Fibroblast of skin of left biceps (primary cell): ENCODE results near the gene GARIN5A.

Source experiments
- DNase-seq, 2 experiments: peaks; one replicate each; pipeline ENCODE4 v3.0.0-alpha.2; 2013; ENCODE audit warnings: low read depth in 2 of 2

The GARIN5A gene

DNA sequence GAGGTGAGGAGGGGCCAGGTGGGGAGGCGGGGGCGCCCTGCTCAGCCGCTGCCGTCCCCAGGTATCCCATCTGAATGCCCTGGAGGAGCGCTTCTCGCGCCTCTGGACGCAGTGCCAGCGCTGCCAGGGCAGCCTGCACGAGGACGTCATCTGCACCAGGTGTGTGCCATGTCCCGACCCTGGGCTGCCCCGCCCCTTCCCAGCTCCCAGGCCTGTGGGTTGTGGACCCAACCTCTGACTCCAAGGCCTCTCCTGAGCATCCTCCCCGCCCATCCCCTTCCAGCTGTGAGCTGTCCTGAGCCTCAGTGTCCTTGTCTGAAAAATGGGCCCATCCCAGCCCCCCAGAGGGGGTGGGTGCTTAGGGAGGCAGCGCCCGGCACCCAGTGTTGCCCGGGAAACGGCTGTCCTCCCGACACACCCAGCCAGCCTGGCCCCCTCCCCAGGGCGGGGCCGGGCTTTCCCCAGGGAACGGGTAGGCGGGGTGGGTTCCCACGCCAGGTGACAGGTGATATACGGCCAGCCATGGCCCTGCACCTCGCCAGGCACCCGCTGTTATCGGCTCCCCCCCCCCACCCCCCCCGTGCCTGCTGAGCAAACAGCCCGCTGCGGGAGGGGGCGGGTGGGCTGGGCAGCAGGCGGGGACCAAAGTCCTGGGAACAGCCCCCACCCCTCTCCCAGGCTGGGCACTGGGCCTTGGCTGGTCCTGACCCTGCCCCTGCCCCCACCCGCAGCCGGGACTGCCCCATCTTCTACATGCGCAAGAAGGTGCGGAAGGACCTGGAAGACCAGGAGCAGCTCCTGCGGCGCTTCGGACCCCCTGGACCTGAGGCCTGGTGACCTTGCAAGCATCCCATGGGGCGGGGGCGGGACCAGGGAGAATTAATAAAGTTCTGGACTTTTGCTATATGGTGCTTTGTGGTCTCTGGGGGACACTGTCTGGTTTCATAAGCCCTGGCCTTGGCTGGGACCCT is 59.3 kb downstream of the GARIN5A start:
- no peak for DNase-seq
